ENCODE measurements around the gene KNCN. TPM values are rescaled to one million over a fixed set of nuclear protein-coding genes. Genes with fewer than 3 reads are reported as not detected.

The KNCN gene
- total and polyA plus RNA-seq, 2 experiments from 2014 or later = not detected

DNA sequence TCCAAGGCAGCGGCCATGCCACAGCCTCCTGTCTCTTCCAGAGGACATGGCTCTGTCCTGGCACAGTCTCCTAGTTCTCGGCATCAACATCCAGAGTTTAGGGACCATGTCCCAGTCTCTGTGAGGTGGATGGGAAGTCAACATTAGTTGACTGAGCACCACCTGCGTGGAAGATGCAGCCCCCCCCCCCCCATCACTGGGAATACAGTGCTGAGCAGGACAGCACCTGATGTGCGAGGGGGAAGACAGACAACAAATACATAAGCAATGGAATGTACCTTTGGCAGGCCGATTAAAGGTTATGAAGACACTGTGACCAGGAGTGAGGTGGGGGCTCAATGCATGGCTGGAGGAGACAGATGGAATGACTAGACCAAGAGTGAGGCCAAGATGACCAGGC is 26.6 kb downstream of the KNCN start (continued):
- TF ChIP-seq, protein P1, sequence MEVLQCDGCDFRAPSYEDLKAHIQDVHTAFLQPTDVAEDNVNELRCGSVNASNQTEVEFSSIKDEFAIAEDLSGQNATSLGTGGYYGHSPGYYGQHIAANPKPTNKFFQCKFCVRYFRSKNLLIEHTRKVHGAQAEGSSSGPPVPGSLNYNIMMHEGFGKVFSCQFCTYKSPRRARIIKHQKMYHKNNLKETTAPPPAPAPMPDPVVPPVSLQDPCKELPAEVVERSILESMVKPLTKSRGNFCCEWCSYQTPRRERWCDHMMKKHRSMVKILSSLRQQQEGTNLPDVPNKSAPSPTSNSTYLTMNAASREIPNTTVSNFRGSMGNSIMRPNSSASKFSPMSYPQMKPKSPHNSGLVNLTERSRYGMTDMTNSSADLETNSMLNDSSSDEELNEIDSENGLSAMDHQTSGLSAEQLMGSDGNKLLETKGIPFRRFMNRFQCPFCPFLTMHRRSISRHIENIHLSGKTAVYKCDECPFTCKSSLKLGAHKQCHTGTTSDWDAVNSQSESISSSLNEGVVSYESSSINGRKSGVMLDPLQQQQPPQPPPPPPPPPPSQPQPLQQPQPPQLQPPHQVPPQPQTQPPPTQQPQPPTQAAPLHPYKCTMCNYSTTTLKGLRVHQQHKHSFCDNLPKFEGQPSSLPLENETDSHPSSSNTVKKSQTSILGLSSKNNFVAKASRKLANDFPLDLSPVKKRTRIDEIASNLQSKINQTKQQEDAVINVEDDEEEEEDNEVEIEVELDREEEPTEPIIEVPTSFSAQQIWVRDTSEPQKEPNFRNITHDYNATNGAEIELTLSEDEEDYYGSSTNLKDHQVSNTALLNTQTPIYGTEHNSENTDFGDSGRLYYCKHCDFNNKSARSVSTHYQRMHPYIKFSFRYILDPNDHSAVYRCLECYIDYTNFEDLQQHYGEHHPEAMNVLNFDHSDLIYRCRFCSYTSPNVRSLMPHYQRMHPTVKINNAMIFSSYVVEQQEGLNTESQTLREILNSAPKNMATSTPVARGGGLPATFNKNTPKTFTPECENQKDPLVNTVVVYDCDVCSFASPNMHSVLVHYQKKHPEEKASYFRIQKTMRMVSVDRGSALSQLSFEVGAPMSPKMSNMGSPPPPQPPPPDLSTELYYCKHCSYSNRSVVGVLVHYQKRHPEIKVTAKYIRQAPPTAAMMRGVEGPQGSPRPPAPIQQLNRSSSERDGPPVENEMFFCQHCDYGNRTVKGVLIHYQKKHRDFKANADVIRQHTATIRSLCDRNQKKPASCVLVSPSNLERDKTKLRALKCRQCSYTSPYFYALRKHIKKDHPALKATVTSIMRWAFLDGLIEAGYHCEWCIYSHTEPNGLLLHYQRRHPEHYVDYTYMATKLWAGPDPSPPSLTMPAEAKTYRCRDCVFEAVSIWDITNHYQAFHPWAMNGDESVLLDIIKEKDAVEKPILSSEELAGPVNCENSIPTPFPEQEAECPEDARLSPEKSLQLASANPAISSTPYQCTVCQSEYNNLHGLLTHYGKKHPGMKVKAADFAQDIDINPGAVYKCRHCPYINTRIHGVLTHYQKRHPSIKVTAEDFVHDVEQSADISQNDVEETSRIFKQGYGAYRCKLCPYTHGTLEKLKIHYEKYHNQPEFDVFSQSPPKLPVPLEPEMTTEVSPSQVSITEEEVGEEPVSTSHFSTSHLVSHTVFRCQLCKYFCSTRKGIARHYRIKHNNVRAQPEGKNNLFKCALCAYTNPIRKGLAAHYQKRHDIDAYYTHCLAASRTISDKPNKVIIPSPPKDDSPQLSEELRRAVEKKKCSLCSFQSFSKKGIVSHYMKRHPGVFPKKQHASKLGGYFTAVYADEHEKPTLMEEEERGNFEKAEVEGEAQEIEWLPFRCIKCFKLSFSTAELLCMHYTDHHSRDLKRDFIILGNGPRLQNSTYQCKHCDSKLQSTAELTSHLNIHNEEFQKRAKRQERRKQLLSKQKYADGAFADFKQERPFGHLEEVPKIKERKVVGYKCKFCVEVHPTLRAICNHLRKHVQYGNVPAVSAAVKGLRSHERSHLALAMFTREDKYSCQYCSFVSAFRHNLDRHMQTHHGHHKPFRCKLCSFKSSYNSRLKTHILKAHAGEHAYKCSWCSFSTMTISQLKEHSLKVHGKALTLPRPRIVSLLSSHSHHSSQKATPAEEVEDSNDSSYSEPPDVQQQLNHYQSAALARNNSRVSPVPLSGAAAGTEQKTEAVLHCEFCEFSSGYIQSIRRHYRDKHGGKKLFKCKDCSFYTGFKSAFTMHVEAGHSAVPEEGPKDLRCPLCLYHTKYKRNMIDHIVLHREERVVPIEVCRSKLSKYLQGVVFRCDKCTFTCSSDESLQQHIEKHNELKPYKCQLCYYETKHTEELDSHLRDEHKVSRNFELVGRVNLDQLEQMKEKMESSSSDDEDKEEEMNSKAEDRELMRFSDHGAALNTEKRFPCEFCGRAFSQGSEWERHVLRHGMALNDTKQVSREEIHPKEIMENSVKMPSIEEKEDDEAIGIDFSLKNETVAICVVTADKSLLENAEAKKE (CRISPR knock-in tag; IDR thresholded peaks at IDR 0.05) = no peak
- TF ChIP-seq POLR2AphosphoS5 (IDR thresholded peaks at IDR 0.05; ENCODE audit: low read depth) = no peak

DNA sequence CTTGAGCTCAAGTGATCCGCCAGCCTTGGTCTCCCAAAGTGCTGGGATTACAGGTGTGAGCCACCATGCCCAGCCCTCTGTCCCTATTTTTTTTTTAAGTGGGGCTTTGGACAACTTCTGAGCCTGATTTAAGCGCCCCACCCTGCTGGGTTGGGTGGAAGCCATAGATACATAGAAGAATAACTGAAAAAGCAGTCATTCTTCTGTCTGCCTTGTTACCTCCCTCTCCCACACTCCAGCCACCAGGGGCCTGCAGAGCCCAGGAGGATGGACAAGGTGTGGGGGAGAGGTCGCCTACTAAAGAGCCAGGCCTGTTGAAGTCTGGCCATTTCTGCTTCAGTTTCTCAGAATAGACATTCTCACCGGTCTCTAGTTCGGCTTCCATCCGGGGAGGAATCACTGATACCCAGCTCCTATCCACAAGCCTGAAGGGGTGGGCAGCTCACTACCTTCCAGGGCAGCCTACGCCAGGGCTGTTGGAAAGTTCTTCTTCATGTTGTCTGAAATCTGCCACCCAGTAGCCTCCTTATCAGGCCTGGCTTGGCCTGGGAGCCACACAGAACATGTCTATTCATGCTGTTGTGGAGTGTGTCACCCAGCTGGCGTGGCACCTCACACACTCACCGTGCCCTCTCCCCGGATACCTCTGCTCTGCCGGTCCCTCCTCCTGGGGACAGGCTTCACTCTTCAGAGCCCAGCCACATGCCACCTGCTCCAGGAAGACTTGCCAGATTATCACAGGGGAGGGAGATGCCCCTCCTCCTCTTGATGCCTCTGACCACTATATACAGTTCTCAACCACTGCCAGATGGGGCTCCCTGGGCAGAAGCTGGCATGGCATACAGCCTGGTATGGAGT is 27.7 kb downstream of the KNCN start:
- Histone ChIP-seq H3K4me3 (no peak overlapping the region), H3F3A (replicated peaks; ENCODE audit: low read depth) (peaks cover 11% of the 10 kb centered on the region), H4K20me1 (replicated peaks; ENCODE audit: insufficient read depth) (no peaks in the 10 kb centered on the region; the same call in 1 of the 2 replicates), H3K9me2 (ENCODE audit: insufficient read depth) (no peaks in the 10 kb centered on the region), H3K36me3 (ENCODE audit: insufficient read depth) (no peaks in the 10 kb centered on the region), H3K27ac (ENCODE audit: low read depth) (no peak overlapping the region), H3K4me2 (no peak overlapping the region), H3K4me1 (ENCODE audit: insufficient read depth) (peaks cover 58% of the 10 kb centered on the region), H3K79me2 (replicated peaks; ENCODE audit: insufficient read depth) (no peaks in the 10 kb centered on the region), H2AFZ (no peak overlapping the region), H3K27me3 (ENCODE audit: insufficient read depth) (peaks cover 91% of the 10 kb centered on the region)
- ATAC-seq (no peak), DNase-seq (ENCODE audit: low spot score) (no peak)
- Mint-ChIP-seq H3K4me3 (no peak overlapping the region), H3K27ac (no peak overlapping the region), H3K36me3 (ENCODE audit: low read depth) (no peaks in the 10 kb centered on the region), H3K9me3 (no peaks in the 10 kb centered on the region), H3K27me3 (ENCODE audit: insufficient read depth, low read depth, poor library complexity) (peaks cover 72% of the 10 kb centered on the region), H3K4me1 (peaks cover 70% of the 10 kb centered on the region)
- TF ChIP-seq ZNF114 (CRISPR knock-in tag; IDR thresholded peaks at IDR 0.05) (no peak), JUNB (IDR thresholded peaks at IDR 0.05; ENCODE audit: unreplicated experiment) (no peak), EZH2 (IDR thresholded peaks at IDR 0.05; ENCODE audit: low read depth, unreplicated experiment) (no peak)
- TF ChIP-seq, protein P1 (CRISPR knock-in tag; IDR thresholded peaks at IDR 0.05) = no peak
- TF ChIP-seq, protein P2, sequence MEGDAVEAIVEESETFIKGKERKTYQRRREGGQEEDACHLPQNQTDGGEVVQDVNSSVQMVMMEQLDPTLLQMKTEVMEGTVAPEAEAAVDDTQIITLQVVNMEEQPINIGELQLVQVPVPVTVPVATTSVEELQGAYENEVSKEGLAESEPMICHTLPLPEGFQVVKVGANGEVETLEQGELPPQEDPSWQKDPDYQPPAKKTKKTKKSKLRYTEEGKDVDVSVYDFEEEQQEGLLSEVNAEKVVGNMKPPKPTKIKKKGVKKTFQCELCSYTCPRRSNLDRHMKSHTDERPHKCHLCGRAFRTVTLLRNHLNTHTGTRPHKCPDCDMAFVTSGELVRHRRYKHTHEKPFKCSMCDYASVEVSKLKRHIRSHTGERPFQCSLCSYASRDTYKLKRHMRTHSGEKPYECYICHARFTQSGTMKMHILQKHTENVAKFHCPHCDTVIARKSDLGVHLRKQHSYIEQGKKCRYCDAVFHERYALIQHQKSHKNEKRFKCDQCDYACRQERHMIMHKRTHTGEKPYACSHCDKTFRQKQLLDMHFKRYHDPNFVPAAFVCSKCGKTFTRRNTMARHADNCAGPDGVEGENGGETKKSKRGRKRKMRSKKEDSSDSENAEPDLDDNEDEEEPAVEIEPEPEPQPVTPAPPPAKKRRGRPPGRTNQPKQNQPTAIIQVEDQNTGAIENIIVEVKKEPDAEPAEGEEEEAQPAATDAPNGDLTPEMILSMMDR (conservative IDR thresholded peaks at IDR 0.05; ENCODE audit: low read depth in 2 of 2) = no peak
